Small intestine (tissue), 7 donors: ENCODE measurements around the gene PIK3C2B. TPM values are rescaled to one million over a fixed set of nuclear protein-coding genes. Genes with fewer than 3 reads are reported as not detected.

ENCODE experiments used
- DNase-seq, 2 donors: peaks; one replicate each; pipeline versions ENCODE4 v3.0.0 to v3.0.0-alpha.2; 2013
- FAIRE-seq: peaks from 2 replicates; lab custom pipeline; 2012; peaks lifted over from hg19 to GRCh38; lab: Jason Lieb, UNC
- H3K27ac ChIP-seq, 3 donors: one replicate each; pipeline ENCODE4 v1.5.1; 2013; ENCODE audit warnings: low read length in 2 of 3, mild to moderate bottlenecking in 2 of 3, control low read depth in 1 of 3, inconsistent platforms in 1 of 3, low read depth in 1 of 3, moderate library complexity in 1 of 3
- H3K27me3 ChIP-seq, 3 donors: one replicate each; pipeline ENCODE4 v1.6.1; 2013; ENCODE audit warnings: low read length in 3 of 3, inconsistent platforms in 1 of 3; ENCODE audit not compliant: control insufficient read depth in 3 of 3, insufficient read depth in 3 of 3
- H3K36me3 ChIP-seq, 3 donors: one replicate each; pipeline ENCODE4 v1.6.1; 2013; ENCODE audit warnings: low read length in 3 of 3, inconsistent platforms in 1 of 3, low read depth in 1 of 3, mild to moderate bottlenecking in 1 of 3, moderate library complexity in 1 of 3; ENCODE audit not compliant: control insufficient read depth in 3 of 3, insufficient read depth in 2 of 3
- H3K4me1 ChIP-seq, 3 donors: one replicate each; pipeline ENCODE4 v1.6.1; 2013; ENCODE audit warnings: low read length in 2 of 3, inconsistent platforms in 1 of 3, low read depth in 1 of 3, mild to moderate bottlenecking in 1 of 3, moderate library complexity in 1 of 3; ENCODE audit not compliant: control insufficient read depth in 3 of 3, insufficient read depth in 2 of 3
- H3K4me3 ChIP-seq, 3 donors: one replicate each; pipeline ENCODE4 v1.5.1; 2013; ENCODE audit warnings: low read length in 3 of 3, control low read depth in 1 of 3, inconsistent platforms in 1 of 3, low read depth in 1 of 3, mild to moderate bottlenecking in 1 of 3, moderate library complexity in 1 of 3
- H3K9me3 ChIP-seq, 2 donors: one replicate each; pipeline ENCODE4 v1.6.1; 2013; ENCODE audit warnings: low read depth in 1 of 2, low read length in 1 of 2; ENCODE audit not compliant: control insufficient read depth in 2 of 2, insufficient read depth in 1 of 2
- WGBS, 3 donors: extraction: QIAGEN DNeasy Blood & Tissue Kit; methylation state at CpG; one replicate each; pipeline ENCODE4 v1.1.7; 2013; 5-methylcytosine and 5-hydroxymethylcytosine counted together
- polyA plus RNA-seq, 4 donors: library from polyadenylated mRNA; stranded (reverse) in 3 of 4; unstranded in 1 of 4; fragments of 200-250 nt in 3 of 4; fragments of 120-200 nt in 1 of 4; gene quantifications; one replicate each; pipeline versions ENCODE4 v1.2.1 to v1.2.3, GENCODE V29; 2013
- donor health status: healthy with polysubstance abuse.
- donor health status: control.
- donor health status: control.
- donor health status: Bipolar disorder and iron deficiency.
- donor health status: healthy.

PIK3C2B gene
- polyA plus RNA-seq, 4 donors = 8.1 to 31.1 (median 17.5) TPM

DNA sequence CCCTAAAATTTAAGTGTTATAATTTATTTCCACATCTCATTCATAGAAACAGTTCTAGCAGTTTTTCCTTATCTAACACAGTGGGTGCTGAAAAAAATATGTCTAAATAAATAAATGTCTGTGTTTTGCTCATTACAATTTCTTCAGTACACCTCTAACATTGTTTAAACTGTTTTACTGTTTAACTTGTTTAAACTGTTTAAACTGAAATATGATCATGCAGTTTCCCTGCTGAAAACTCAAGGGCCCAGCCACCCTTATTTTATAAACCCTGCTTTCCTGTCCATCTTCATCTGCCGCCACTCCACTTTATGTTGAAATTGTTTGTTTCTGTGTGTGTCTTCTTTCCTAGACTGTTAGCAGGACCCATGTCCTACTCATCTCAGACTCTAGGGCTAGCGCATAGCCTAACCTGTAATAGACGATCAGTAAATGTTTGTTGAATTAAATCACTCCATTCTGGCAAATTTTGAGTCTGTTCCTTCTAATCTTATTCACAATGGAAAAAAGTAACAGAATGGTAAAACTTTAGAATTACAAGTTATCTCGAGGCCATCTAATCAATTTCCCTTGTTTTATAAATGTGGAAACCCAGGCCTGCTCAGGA is 9.4 kb upstream of the PIK3C2B start:
- H3K36me3 ChIP-seq = no peaks in the 10 kb centered on the region
- peaks cover 0 to 4% of the 10 kb centered on the region in 2 donors for H3K9me3 ChIP-seq
- FAIRE-seq = no peak
- no peaks in the 10 kb centered on the region for H3K27me3 ChIP-seq
- no peak overlapping the region for H3K27ac ChIP-seq
- peaks cover 0 to 7% (median 0%) of the 10 kb centered on the region in 3 donors for H3K4me1 ChIP-seq
- no peak overlapping the region for H3K4me3 ChIP-seq
- no peak for DNase-seq
- WGBS, 3 donors = 87 to 92% (median 88%) methylated on average over 4 of the region's 4 CpGs

DNA sequence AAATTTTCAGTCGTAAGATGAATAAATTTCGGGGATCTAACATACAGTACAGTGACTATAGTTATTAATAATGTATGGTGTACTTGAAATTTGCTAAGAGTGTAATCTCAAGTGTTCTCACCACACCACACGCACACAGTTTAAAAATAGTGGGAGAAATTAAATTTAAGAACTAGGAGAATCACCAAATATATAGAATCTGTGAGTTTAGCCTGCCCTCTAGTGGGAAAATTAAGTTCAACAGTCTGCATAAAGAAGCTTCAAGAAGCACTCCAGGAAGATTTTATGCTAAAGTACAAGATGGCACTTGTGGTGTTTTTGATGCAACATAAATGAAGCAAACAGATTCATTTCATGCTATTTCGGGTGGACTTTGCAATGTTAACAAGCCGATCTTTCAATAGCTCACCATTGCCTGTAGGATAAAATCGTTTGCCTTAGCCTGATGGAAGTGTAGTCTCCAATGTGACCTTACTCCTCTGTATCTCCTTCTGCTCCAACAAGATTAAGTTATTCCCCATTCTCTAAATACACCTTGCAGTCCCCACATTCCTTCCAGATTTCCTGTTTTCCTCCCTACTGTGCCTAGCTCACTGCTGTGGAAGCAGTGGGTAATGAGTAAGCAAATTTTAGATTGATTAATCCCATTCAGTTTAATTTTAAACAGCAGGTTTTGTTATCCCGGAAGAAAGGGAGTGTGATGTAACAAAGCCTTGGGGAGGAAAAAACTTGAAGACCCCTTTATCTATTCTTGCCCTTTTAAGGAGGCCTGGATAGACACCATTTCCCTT is 8.7 kb upstream of the PIK3C2B start:
- Histone ChIP-seq H3K36me3 (no peaks in the 10 kb centered on the region), H3K4me1 (peaks cover 0 to 7% (median 0%) of the 10 kb centered on the region in 3 donors), H3K9me3 (peaks cover 0 to 4% of the 10 kb centered on the region in 2 donors), H3K4me3 (no peak overlapping the region), H3K27me3 (no peaks in the 10 kb centered on the region), H3K27ac (no peak overlapping the region)
- 23 to 28% (median 25%) methylated on average over 7 of the region's 7 CpGs for WGBS, 3 donors
- FAIRE-seq (no peak), DNase-seq (peak; percentile 82 to 85)

DNA sequence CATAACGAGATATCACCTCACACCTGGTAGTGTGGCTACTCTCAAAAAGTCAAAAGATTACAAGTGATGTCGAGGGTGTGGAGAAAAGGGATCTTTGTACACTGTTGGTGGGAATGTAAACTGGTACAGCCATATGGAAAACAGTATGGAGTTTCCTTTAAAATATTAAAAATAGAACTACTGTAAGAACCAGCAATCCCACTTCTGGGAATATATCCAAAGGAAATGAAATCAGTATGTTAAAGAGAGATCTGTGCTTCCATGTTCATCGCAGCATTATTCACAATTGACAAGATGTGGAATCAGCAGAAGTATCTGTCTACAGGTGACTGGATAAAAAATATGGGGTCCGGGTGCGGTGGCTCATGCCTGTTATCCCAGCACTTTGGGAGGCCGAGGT is 7.6 kb upstream of the PIK3C2B start:
- Histone ChIP-seq H3K4me1 (peaks cover 0 to 4% (median 0%) of the 10 kb centered on the region in 3 donors), H3K36me3 (no peaks in the 10 kb centered on the region), H3K4me3 (no peak overlapping the region), H3K27me3 (no peaks in the 10 kb centered on the region), H3K9me3 (peaks cover 0 to 4% of the 10 kb centered on the region in 2 donors), H3K27ac (no peak overlapping the region)
- DNase-seq (no peak), FAIRE-seq (no peak)
- 79 to 80% (median 79%) methylated on average over 6 of the region's 6 CpGs for WGBS, 3 donors

- FAIRE-seq (no peak), DNase-seq (no peak)
- H3K4me1 ChIP-seq = peaks cover 0 to 6% (median 0%) of the 10 kb centered on the region in 3 donors
Observed at GRCh38 chr1:204499511-204500468, 5.2 kb upstream of the PIK3C2B start.

DNA sequence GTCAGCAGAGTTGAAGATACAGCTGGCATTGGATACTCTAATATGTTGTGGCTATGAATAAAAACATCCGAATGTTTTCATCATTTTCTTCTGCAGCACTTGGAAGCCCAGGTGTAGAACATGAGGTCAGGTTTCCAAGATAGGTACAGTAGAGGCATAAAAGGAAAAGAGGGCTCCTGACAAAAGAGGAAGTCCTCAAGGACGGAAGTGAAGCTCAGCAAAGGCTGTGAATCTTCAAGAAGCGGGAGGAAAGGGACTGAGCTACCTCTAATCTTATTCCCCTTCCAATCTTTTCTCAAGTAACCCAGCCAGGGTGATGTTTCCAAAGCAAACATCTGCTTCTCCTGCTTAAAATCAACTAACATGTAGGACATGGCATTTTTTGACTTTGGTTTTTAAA is 4.4 kb upstream of the PIK3C2B start:
- 76 to 94% (median 87%) methylated on average over 3 of the region's 3 CpGs for WGBS, 3 donors
- H3K9me3 ChIP-seq = peaks cover 0 to 4% of the 10 kb centered on the region in 2 donors
- DNase-seq (no peak), FAIRE-seq (no peak)
- no peaks in the 10 kb centered on the region for H3K27me3 ChIP-seq
- H3K36me3 ChIP-seq = no peaks in the 10 kb centered on the region
- H3K27ac ChIP-seq = no peak overlapping the region
- H3K4me1 ChIP-seq = peaks cover 0 to 6% (median 0%) of the 10 kb centered on the region in 3 donors
- no peak overlapping the region for H3K4me3 ChIP-seq

More at GRCh38 chr1:204499511-204500468, 5.2 kb upstream of the PIK3C2B start:
- H3K36me3 ChIP-seq = no peaks in the 10 kb centered on the region
- WGBS, 3 donors = 86 to 95% (median 89%) methylated on average over 7 of the region's 7 CpGs
- no peaks in the 10 kb centered on the region for H3K27me3 ChIP-seq
- no peak overlapping the region for H3K27ac ChIP-seq
- no peak overlapping the region for H3K4me3 ChIP-seq
- peaks cover 0 to 4% of the 10 kb centered on the region in 2 donors for H3K9me3 ChIP-seq

DNA sequence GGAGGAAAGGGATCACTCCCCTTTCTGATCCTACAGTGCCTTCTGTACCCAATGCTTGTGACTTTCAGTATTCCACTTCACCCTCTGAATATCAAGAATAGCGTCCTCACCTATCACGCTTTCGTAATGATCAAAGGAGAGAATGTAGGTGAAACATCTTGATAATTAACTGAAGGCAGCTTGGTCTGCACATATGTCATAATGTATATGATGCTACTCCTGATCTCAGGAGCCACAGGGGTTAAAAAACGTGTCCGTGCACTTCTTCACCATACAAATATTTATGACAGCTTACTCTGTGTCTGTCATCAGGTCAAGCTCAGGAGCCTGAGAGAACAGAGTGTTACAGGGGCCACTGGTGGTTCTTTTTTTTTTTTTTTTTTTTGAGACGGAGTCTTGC is 1.2 kb upstream of the PIK3C2B start:
- H3K9me3 ChIP-seq = peaks cover 0 to 4% of the 10 kb centered on the region in 2 donors
- peak overlapping the region in 2 of 3 donors; percentile 17 to 44 for H3K27ac ChIP-seq
- H3K4me1 ChIP-seq = peaks cover 0 to 27% (median 4%) of the 10 kb centered on the region in 3 donors
- WGBS, 3 donors = 10 to 37% (median 30%) methylated on average over 5 of the region's 6 CpGs
- peak overlapping the region in 1 of 3 donors; percentile 85 for H3K4me3 ChIP-seq
- H3K27me3 ChIP-seq = no peaks in the 10 kb centered on the region
- no peaks in the 10 kb centered on the region for H3K36me3 ChIP-seq
- peak; percentile 34 to 35 for DNase-seq
- FAIRE-seq = no peak

DNA sequence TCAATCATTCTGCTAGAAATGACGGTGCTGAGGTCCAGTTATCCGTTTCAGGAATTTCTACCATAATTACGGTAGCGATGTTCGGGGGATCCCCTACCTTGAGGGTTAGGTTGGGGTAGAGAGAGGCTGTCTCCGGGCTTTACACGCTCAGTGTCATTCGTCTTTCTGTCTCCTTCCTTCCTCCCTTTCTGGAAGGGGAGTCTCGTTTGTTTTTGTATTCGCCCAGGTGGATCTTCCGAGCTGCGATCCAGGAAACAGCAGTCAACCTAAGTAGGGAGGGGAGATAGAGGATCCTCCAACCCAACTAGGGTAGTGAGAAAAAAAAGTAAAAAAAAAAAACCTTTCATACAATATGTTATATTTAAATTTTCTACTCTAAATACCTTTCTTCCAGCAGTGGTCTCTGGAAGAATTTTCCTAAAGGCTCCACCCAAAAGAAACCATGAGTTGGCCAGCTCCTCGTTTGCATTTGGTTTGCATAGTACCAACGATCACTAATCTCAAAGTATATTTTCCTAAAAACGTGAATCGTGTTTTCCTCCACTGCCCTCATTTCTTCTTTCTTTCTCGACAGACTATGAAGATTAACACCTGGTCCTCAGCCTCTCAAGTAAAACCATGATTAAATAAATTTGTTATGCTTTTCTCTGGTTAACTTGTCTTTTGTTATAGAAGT is 611 bp upstream of the PIK3C2B start:
- 1 to 3% (median 3%) methylated on average over 17 of the region's 17 CpGs for WGBS, 3 donors
- peak in 1 of 2 donors; percentile 29 for DNase-seq
- peak overlapping the region; percentile 75 to 85 (median 80) for H3K4me3 ChIP-seq
- no peak for FAIRE-seq
- H3K4me1 ChIP-seq = peaks cover 0 to 27% (median 4%) of the 10 kb centered on the region in 3 donors
- no peaks in the 10 kb centered on the region for H3K27me3 ChIP-seq
- H3K36me3 ChIP-seq = peaks cover 0 to 3% (median 0%) of the 10 kb centered on the region in 3 donors
- H3K9me3 ChIP-seq = peaks cover 0 to 4% of the 10 kb centered on the region in 2 donors
- peak overlapping the region; percentile 96 to 98 (median 97) for H3K27ac ChIP-seq
